HL-60 (cell line): ENCODE results near the gene ARFGAP3.

ENCODE experiments used
- DNase-seq, 2 experiments: peaks; one replicate each; pipeline ENCODE4 v3.0.0-alpha.2; 2010 to 2020; ENCODE audit warnings: low read depth in 1 of 2, low spot score in 1 of 2
- H3K27ac ChIP-seq: fragments of 250-450 bp; sonication (Bioruptor Pico); replicated peaks from 2 replicates; pipeline ENCODE4 v1.5.1; 2020; ENCODE audit warnings: mild to moderate bottlenecking, moderate library complexity
- H3K27me3 ChIP-seq: fragments of 250-450 bp; sonication (Bioruptor Pico); 2 replicates; pipeline ENCODE4 v1.5.1; 2021; ENCODE audit warnings: mild to moderate bottlenecking, moderate library complexity; ENCODE audit not compliant: insufficient read depth, poor library complexity, severe bottlenecking
- H3K4me3 ChIP-seq: replicated peaks from 2 replicates; pipeline ENCODE4 v1.5.1; 2011; ENCODE audit warnings: mild to moderate bottlenecking, control low read depth, low read length; ENCODE audit not compliant: insufficient read depth
- CTCF ChIP-seq: IDR thresholded peaks from one replicate; pipeline ENCODE4 v1.5.1; 2011; ENCODE audit warnings: low read length, control low read depth, inconsistent platforms; ENCODE audit not compliant: insufficient read depth
- GABPA ChIP-seq: IDR thresholded peaks from 2 replicates; pipeline ENCODE4 v1.6.1; 2012; ENCODE audit warnings: low read depth
- POLR2AphosphoS5 ChIP-seq: IDR thresholded peaks from 2 replicates; pipeline ENCODE4 v1.6.1; 2012; ENCODE audit warnings: low read depth
- REST ChIP-seq: IDR thresholded peaks from 2 replicates; pipeline ENCODE4 v1.6.1; 2012; ENCODE audit warnings: low read depth; ENCODE audit not compliant: insufficient replicate concordance
- SPI1 ChIP-seq: IDR thresholded peaks from 2 replicates; pipeline ENCODE4 v1.6.1; 2012; ENCODE audit warnings: low read depth, mild to moderate bottlenecking, borderline replicate concordance

The ARFGAP3 gene

GRCh38 chr22:42796081-42796480, 61.0 kb downstream of the ARFGAP3 start:
- no peak for DNase-seq
- no peaks in the 10 kb centered on the region for H3K27me3 ChIP-seq
- no peak overlapping the region for H3K27ac ChIP-seq
- TF ChIP-seq CTCF = no peak
- no peak for TF ChIP-seq POLR2AphosphoS5
- TF ChIP-seq GABPA = no peak
- H3K4me3 ChIP-seq = no peak overlapping the region

GRCh38 chr22:42794551-42795510, 62.2 kb downstream of the ARFGAP3 start:
- TF ChIP-seq CTCF (no peak), GABPA (no peak), SPI1 (no peak), REST (no peak)
- Histone ChIP-seq H3K4me3 (no peak overlapping the region), H3K27ac (no peak overlapping the region), H3K27me3 (no peaks in the 10 kb centered on the region)
- no peak for DNase-seq

- DNase-seq = no peak
- Histone ChIP-seq H3K27ac (no peak overlapping the region), H3K4me3 (no peak overlapping the region), H3K27me3 (no peaks in the 10 kb centered on the region)
- no peak for TF ChIP-seq SPI1
Observed at GRCh38 chr22:42793848-42794405, 63.1 kb downstream of the ARFGAP3 start.

- no peak for DNase-seq
- TF ChIP-seq REST = no peak
- no peak for TF ChIP-seq SPI1
- H3K27ac ChIP-seq = no peak overlapping the region
- no peaks in the 10 kb centered on the region for H3K27me3 ChIP-seq
- no peak overlapping the region for H3K4me3 ChIP-seq
Observed at GRCh38 chr22:42792909-42793847, 63.9 kb downstream of the ARFGAP3 start.
